Inflammatory macrophage treated with lipopolysaccharide for 4 hours (primary cell): Measurements from ENCODE around the gene SCFD2.
A peak's percentile ranks its signal among the peaks of the same experiment; 100 is the strongest.

Experiments used
- DNase-seq: peaks from one replicate; pipeline ENCODE4 v3.0.0-alpha.2; 2020

SCFD2 gene

DNA sequence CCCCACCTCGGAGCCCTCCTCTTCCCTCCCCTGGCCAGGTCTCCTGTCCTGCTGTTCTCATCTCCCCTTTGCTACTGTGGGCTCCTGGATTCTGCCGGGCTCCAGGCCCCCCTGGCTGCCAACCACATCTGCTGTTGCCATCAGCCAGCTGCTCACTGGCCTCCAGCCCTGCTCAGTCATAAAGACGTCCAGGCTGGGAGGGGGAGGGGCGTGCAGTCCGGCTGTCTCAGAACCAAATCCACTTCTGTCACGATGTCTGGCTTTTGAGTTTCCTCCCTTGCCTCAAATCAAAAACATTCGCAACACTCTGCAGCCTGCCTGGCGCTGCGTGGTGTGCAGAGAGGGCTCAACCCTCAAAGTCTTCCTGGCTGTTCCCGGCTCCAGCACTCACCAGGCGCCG, 496.7 kb downstream of the SCFD2 start:
- DNase-seq = no peak

DNA sequence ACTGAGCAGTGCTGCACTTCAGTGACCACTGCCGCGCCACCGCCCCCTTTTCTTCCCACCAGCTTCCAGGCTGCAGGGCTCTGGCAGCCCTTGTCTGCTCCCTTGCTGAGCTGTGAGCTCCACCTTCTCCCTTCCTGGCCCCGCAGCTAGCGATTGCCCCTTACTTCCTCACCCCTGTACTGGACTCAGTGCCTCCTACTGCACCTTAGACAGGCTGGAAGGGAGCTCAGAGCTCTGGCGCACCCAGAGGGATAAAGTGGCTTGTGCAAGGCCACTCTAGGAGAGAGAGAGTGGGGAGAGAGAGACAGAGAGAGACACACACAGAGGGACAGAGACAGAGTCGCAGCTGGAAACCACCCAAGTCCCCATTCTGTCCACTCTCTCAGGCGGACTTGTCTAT, 497.7 kb downstream of the SCFD2 start:
- no peak for DNase-seq

DNA sequence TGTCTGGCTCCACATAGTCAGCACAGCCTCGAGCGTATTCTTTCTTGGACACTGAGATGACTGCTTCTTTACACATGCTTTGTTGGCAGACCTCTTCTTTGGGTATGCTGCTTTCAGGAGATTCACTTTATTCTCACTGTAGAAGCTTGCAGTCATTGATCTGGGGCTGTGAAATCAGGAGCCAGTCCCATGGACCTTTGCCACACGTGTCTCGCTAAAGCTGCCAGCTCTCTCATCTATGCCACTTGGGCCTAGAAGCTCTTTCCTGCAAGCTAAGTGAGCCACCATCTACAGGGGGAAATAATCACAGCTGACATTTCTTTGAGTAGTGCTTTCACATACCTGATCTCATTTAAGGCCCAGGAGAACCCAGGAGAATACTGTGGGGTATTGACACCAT, 498.7 kb downstream of the SCFD2 start:
- no peak for DNase-seq

DNA sequence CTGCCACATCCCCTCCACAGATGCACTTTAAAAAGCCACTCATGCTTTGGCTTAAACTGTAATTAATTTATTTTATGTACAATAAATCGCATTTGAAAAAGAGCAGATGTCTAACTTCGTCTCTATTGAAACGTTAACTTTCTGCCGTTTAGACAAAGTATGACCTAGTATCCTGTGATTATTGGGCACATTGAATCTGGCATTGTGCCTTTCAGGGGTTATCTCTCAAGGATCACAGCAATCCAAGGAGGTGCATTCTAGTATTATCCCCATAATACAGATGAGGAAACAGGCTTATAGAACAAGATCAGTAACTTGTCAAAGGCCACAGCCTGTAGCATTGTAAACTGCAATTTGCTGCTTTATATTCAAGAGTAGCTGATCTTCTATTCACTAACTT, 499.1 kb downstream of the SCFD2 start:
- DNase-seq = no peak

DNA sequence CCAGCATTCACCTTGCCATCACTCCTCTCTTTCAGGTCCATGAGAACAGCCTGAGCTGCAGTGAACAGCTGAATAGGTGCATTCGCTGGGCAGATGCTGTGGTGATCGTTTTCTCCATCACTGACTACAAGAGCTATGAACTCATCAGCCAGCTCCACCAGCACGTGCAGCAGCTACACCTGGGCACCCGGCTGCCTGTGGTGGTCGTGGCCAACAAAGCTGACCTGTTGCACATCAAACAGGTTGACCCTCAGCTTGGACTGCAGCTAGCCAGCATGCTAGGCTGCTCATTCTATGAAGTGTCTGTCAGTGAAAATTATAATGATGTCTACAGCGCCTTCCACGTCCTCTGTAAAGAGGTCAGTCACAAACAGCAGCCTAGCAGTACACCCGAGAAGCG, 500.6 kb downstream of the SCFD2 start:
- DNase-seq = no peak

DNA sequence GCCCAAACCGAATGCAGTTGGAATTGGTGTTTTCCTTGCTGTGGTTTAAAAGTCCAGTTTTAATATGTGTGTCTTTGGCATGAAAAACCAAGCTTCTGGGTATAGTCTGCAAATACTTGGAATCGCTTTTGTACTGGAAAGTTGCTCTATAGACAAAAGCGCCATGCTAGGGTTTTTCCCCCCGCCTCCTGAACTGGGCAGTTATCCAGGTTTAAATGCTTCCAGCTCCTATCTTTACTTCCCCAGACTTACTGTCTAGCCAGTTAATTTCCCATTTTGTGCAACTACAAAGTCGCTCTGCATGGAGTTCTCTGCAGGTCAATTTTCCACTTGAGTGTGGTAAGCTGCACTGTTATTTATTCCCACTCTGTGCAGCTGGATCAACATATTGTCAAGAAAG, 501.1 kb downstream of the SCFD2 start:
- no peak for DNase-seq

DNA sequence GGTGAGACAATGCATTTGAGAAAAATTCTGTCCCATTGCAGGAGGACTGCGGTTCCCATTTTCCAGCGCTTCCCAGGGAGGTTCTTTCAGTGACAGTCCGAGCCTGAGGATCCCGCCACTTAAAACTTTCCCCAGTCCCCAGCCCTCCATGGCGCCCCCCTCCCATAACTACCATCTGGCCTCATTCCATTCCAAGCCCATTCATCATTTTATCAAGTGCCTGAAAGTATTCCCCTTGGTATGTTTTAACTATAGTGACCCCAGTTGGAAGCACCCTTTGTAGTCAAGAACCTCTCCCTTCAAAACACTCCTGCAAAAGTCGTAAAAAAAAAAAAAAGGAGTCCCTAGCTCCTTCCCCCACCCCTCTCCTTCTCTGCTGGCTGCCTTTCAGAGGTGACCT, 502.5 kb downstream of the SCFD2 start:
- no peak for DNase-seq

DNA sequence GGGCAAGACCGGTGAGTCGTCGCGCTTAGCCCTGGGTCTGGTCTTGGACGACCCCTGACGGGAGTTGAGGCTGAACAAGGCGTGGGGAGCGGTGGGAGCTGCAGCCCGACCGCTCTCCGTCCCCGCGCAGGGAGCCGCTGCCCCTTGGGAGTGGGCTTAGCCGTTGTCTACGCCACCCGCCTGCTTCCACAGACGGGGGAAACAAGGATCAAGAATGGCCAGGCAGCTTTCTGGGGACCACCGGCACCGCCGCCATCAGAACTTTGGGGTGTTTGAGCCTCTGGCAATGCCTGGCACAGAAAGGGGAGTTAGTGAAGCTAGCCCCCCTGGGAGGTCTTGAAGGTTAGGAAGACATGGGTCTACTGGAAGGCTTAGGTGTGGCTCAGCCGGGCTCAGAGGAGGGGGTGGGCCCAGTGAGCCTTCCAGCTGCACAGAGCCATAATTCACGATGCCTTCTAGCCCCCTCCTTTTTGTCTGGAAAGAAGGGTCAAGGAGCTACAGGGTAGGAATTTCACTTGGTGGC, 503.2 kb downstream of the SCFD2 start:
- no peak for DNase-seq

DNA sequence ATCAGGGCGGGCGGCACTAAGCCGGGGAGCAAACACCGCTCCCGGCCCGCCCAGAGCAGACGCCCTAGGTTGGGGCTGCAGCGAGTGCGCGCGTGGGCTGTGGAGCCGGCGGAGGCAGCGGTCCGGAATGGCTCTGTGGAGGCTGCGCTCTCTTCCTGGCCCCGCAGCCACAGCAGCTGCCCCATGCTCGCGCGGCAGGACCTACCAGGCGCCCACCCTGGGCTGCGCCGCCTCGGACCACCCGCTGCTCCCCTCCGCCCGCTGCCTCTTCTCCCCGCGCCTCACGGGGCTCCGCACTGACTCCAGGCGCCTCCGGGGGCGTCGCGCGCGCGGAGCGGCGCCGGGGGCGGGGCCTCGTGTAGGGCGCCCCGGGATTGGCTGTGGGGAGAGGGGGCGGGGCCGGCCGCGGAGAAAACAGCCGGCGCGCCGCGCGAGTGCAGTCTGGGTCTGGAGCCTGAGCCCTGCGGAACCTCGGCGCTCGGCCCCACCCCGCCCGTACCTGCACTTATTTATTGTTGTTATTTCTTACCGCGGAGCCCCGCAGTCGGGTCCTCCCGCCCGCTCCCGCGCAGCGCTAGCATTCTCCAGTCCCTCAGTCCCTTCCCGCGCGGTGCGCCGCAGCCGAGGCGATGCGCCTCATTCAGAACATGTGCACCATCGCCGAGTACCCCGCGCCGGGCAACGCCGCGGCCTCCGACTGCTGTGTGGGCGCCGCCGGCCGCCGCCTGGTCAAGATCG, 503.8 kb downstream of the SCFD2 start, which contains the start of gene RASL11B:
Gene RASL11B, plus strand, starts transcription at position 439 of the 738 bp plus-strand sequence. Its CDS starts 191 bp downstream, at position 630.
- DNase-seq = peak; percentile 80

DNA sequence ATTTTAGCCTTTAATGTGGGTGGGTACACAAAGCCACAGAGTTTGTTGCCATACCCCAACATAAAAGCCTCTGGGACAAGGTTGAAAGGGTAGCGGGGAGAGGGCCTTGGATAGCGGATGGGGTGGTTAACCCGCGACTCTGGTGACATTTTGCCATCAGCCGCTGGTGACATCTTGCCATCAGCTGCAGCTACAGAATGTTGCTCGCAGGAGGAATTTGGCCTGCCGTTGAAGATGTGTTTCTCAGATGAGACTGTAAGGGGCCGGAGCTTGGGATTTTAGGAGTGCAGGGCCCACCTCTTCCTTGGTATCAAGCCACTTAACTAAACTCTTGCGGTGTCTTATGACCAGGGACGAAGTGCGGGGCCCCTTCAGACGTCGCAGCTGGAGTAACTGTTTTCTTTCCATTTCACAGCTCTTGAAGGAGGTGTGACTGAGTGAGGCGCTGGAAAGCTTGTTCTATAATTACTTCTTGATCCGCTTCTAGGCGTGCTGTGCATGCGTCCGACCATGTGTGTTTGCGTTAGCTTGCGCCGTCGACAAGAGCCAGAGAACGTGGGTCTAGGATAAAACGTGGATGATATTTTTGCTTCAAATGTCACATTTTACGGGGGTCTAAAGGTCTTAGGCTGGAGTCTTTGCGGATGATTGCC, 504.6 kb downstream of the SCFD2 start:
- DNase-seq = no peak

DNA sequence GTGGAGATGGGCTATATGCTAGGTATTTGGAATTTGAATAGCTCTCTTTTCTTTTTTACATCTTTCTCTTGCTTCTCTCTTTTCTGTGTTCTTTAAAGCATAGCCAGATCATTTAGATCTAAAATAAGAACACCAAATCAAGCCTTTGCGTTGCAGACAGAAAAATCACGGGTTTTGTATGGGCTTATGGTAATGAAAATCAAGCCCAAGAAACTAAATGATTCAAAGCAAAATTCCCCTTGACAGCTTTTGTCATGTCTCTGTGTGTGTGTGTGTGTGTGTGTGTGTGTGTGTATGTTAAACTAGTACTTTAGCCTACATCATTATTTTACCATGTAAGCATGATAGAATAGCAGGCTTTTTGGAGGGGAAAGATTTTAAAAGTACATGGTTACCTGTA, 505.5 kb downstream of the SCFD2 start:
- DNase-seq = no peak

DNA sequence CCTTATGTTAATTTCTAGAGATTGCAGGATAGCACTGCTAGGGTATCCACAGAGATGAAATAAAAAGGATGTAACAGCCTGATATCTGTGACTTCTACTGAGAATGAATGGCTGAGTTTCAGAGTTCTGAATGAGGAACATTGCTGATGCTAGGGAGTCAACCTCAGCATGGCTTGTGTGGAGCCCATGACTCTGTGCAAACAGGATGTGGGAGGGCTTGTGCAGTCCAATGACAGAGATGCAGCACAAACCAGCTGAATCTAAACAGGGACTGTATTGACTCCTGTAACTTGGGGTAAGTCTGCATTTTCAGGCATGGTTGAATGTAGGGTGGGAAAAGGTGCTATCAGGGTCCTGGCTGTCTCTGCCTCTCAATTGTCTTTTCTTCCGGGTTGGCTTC, 509.1 kb downstream of the SCFD2 start:
- DNase-seq = peak; percentile 72

DNA sequence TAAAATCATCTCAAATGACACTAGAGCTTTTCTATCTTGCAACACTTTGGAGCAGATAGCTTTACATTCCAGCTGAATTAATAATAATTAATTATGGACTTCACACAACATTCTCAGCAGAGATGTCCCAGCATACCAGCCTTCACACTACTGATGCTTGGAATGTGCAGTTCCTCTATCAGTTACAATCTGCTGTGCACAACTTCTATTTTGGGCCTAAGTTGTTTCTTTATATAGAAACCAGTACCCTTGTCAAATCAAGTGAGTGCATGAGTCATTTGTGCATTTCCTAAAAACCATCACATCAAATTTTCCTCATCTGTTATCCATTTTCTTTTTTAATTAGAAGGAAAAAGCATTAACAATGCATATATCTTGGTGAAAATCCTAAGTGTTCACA, 512.5 kb downstream of the SCFD2 start:
- peak; percentile 45 for DNase-seq

DNA sequence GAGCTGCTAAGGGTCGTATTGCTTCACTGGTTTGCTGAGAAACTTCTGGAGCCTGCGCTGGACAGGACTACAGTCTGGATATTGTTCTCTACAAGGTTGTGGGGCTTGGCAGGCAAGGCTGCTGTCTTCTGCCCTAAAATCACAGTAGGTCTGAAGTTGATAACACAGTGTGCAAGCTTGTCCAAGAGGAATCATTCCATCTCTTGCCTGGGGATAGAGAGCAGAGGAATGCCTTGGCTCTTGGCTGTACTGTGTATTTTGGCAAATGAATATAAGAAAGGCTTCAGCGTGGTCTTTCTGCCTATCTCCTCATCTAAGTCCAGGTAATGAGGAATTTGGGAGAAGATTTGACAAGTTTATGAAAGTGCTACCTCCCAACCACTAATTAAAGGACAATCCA, 513.1 kb downstream of the SCFD2 start:
- peak; percentile 21 for DNase-seq

DNA sequence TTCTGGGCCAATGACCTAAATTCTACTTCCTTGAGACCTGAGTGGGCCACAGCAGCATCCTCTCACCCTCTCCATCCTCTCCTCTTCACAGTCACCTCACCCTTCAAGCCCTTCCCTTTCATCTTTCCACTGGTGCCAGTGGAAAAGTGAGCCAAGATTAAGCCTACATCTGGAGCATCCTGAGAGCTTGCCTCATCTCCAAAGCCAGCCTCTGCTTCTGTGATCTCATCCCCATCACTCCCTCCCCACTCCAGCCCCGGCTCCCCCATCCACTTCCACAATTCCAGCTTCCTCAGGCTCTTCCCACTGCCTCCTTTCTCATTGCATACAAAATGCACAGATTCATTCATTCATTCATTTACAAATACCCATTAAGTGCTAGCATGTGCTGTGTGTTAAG, 513.8 kb downstream of the SCFD2 start:
- no peak for DNase-seq

DNA sequence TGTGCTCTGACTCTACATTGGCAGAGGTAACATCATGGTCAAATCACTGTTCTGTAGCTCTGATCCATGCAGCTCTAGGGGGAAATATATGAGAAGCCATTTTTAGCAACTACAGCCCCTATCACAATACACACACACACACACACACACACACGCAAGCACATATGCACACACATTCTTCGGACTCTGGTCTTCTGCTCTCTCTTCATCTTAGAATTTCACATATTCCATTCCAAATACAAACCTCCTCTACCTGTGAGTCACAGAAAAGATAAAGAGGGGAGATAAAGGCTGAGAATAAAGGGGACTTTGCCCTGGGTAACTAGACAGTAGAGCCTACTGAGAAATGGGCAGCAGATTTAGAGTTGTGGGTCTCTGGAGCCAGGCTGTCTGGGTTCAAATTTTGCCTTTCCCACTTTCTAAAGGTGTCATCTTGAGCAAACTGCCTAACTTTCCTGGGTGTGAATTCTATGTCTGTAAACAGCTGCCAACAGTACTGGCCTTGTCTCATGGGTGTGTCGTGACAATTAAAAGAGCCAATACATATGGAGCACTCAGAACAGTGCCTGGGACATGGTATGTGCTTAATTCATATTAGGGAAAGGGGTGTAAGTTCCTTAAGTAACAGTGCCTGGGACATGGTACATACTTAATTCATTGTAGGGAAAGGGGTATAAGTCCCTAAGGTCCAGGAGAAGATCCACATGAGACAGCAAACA, 515.3 kb downstream of the SCFD2 start:
- DNase-seq = no peak

DNA sequence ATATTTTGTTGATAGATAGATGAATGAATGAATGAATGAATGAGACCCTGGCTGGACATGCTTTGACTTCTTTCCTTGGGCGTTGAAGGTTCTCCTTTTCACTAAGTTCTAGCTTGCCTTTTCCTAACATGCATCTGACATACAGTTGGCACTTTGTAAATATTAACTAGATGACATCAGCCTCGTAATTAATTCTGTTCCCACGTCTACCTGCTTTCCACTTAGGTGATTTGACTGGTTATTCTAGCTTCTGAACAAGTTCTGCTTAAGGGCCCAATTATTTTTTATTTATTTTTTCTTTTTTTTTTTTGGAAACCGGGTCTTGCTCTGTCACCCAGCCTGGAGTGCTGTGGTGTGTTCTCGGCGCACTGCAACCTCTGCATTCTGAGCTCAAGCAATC, 517.6 kb downstream of the SCFD2 start:
- DNase-seq = no peak

DNA sequence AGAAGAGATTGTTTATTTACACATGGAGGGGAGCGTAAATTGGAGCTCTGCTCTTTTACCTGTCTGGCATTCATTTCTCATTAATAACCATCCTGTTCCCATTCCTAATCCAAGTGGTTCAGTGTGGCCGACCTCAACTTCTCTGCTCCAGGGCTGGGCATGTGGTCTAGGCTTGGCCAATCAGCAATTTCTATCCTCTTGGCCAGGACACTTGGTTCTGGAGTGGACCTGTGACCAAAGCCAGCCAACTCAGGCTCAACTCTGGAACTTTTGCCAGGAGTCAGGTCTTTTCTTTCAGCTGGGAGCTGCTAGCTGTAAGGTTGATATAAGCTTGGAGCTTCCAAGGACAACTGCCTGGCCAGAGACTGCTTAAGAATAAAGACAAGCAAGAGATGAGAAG, 519.4 kb downstream of the SCFD2 start:
- no peak for DNase-seq

DNA sequence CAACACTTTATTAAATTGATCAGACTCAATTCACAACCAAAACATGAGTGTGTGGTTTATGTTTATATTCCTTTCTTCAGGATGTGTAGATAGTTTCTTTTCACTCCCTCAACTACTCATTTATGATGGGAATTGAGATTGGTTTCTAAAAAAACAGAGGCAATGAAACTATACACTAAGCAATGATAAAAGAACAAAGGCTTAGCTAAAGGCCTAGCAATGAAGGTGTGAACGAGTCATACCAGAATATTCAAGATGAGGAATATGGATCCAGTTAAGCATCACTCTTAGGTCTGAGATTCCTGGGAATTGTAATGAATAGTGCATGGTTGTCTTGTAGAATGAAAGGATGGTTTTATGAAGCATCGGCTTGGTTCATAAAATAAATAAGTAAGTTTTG, 521.3 kb downstream of the SCFD2 start:
- DNase-seq = no peak

DNA sequence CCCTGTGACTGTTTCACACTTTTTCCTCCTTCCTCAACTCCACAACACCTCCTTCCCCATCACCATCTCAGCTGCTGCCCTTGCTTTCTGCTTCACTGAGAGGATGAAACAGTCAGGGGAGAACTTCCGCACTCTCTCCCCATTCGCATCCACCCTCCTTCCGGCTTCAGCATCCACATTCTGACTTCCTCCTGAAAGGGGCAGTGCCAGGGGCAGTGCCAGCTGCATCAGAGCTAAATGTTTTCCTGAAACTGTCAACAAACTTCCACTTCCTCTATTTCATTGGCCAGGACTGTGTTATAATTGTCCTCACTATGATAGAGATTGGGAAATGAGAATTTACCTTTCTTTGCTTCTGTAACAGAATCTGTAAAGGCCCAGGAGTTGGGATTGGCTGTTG, 521.9 kb downstream of the SCFD2 start:
- DNase-seq = peak; percentile 53

DNA sequence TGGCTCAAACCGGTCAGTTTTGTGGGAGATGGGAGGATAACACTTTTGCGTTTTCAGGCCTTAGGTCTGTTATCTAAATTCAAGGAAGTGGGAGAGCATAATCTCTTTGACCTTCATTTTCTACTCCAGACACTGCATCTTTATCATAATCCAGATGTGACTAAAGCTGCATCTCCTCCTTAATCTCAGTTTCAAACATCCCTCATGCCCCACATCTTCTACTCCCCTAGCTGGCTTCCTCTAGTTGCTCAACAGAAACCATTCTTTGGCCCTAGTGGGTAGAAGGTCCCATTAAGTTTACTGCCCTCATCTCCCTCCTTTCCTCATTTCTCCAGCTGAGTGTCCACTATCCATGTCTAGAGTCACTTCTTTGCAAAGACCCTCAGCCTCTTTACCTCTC, 522.5 kb downstream of the SCFD2 start:
- DNase-seq = no peak

DNA sequence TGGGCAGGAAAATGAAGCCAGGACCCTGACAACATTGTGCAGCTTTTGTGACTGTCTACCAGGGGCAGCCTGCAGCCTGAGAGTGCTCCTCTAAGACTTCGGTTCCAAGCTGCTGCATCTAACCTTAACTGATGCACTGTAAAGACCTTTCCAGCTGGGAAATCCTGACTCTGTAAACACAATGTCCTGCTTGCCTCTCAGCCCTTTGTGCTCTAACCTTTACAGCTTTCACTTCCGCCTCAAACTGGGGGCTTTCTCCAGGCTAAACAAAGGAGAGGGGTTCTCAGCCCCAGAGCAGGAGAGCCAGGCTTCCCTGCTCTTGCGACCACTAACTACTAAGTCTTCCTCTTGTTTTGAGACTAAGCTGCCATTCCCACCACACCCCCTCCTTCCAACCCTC, 523.1 kb downstream of the SCFD2 start:
- DNase-seq = no peak

DNA sequence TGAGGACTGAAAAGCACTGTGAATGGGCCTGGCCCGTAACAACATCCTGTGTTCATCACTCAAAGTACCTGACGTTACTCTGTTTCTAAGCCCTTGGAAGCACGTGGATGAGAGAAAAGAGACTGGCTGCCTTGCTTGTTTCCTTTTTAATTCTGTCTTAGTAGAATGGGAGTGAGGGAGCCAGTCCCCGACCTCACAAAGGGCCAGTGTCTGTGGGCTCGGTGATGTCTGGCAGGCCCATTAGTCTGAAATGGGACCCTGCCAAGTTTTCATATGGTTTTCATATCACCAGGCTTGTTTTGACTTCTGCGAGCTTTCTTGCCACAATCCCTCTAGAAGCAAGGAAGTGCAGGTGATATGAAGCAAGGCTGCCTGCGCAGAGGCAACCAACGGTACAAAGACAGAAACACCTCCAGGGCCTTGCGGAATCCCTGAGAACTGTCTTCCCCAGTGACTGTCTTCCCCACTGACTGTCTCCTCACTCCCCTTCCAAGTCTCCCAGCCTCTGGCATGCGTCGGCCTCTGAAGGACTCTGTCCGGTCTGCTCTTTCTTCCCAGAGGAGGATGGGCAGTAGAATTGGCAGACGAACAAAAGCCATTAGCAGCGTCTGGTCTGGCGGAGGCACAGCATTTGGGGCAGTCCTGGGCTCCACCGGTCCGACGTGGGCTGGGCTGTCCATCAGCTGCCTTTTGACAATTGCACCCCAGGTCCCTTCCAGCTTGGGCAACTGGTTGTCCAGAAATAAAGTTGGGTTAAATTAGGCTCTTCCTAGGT, 524.0 kb downstream of the SCFD2 start:
- no peak for DNase-seq
